ENCODE results near the gene ARHGEF9.

The ARHGEF9 gene

GRCh38 chrX:63740382-63740781, 44.6 kb downstream of the ARHGEF9 start:
- Histone ChIP-seq H3K9ac (ENCODE audit: insufficient read length) (no peak overlapping the region), H3K27ac (no peak overlapping the region), H3K9me3 (ENCODE audit: low read depth, low read length) (no peaks in the 10 kb centered on the region), H3K36me3 (ENCODE audit: insufficient read depth, low read length) (no peaks in the 10 kb centered on the region), H3K4me3 (no peak overlapping the region)
- no peak for DNase-seq (ENCODE audit: low read depth, low spot score)
- TF ChIP-seq POLR2AphosphoS5 (IDR thresholded peaks at IDR 0.05; ENCODE audit: borderline replicate concordance, low read depth, low read length) (no peak), FOXP2 (optimal IDR thresholded peaks at IDR 0.05; ENCODE audit: control extremely low read depth, extremely low read length, insufficient read depth) (no peak)

GRCh38 chrX:63739885-63740284, 45.1 kb downstream of the ARHGEF9 start:
- H3K9ac ChIP-seq (ENCODE audit: insufficient read length): no peak overlapping the region
- H3K27ac ChIP-seq: no peak overlapping the region
- H3K4me3 ChIP-seq: no peak overlapping the region
- H3K36me3 ChIP-seq (ENCODE audit: insufficient read depth, low read length): no peaks in the 10 kb centered on the region
- no peak for DNase-seq (ENCODE audit: low read depth, low spot score)
- TF ChIP-seq EZH2 (IDR thresholded peaks at IDR 0.05) (no peak), FOXP2 (optimal IDR thresholded peaks at IDR 0.05; ENCODE audit: control extremely low read depth, extremely low read length, insufficient read depth) (no peak), POLR2AphosphoS5 (IDR thresholded peaks at IDR 0.05; ENCODE audit: borderline replicate concordance, low read depth, low read length) (no peak)
- H3K9me3 ChIP-seq (ENCODE audit: low read depth, low read length): no peaks in the 10 kb centered on the region

GRCh38 chrX:63738696-63739095, 46.3 kb downstream of the ARHGEF9 start:
- no peak overlapping the region for H3K4me3 ChIP-seq
- TF ChIP-seq EZH2 (IDR thresholded peaks at IDR 0.05) (no peak), POLR2AphosphoS5 (IDR thresholded peaks at IDR 0.05; ENCODE audit: borderline replicate concordance, low read depth, low read length) (no peak), FOXP2 (optimal IDR thresholded peaks at IDR 0.05; ENCODE audit: control extremely low read depth, extremely low read length, insufficient read depth) (no peak)
- no peaks in the 10 kb centered on the region for H3K36me3 ChIP-seq (ENCODE audit: insufficient read depth, low read length)
- no peak for DNase-seq (ENCODE audit: low read depth, low spot score)
- no peaks in the 10 kb centered on the region for H3K9me3 ChIP-seq (ENCODE audit: low read depth, low read length)
- H3K27ac ChIP-seq: no peak overlapping the region
- no peak overlapping the region for H3K9ac ChIP-seq (ENCODE audit: insufficient read length)

GRCh38 chrX:63737131-63737921, 47.7 kb downstream of the ARHGEF9 start:
- no peak for DNase-seq (ENCODE audit: low read depth, low spot score)
- Histone ChIP-seq H3K36me3 (ENCODE audit: insufficient read depth, low read length) (no peaks in the 10 kb centered on the region), H3K27ac (no peak overlapping the region), H3K9me3 (ENCODE audit: low read depth, low read length) (no peaks in the 10 kb centered on the region), H3K4me3 (no peak overlapping the region), H3K9ac (ENCODE audit: insufficient read length) (no peak overlapping the region)
- TF ChIP-seq FOXP2 (optimal IDR thresholded peaks at IDR 0.05; ENCODE audit: control extremely low read depth, extremely low read length, insufficient read depth): no peak
- no peak for TF ChIP-seq EZH2 (IDR thresholded peaks at IDR 0.05)
- TF ChIP-seq POLR2AphosphoS5 (IDR thresholded peaks at IDR 0.05; ENCODE audit: borderline replicate concordance, low read depth, low read length): no peak

GRCh38 chrX:63735882-63736281, 49.1 kb downstream of the ARHGEF9 start:
- no peak overlapping the region for H3K4me3 ChIP-seq
- no peak overlapping the region for H3K27ac ChIP-seq
- H3K9ac ChIP-seq (ENCODE audit: insufficient read length): no peak overlapping the region
- TF ChIP-seq EZH2 (IDR thresholded peaks at IDR 0.05) (no peak), POLR2AphosphoS5 (IDR thresholded peaks at IDR 0.05; ENCODE audit: borderline replicate concordance, low read depth, low read length) (no peak), FOXP2 (optimal IDR thresholded peaks at IDR 0.05; ENCODE audit: control extremely low read depth, extremely low read length, insufficient read depth) (no peak)
- H3K9me3 ChIP-seq (ENCODE audit: low read depth, low read length): no peaks in the 10 kb centered on the region
- H3K36me3 ChIP-seq (ENCODE audit: insufficient read depth, low read length): no peaks in the 10 kb centered on the region
- no peak for DNase-seq (ENCODE audit: low read depth, low spot score)

GRCh38 chrX:63720293-63720692, 64.7 kb downstream of the ARHGEF9 start:
- no peaks in the 10 kb centered on the region; the same call in 1 of the 2 replicates for H3K36me3 ChIP-seq (ENCODE audit: insufficient read depth, low read length)
- H3K9ac ChIP-seq (ENCODE audit: insufficient read length): no peak overlapping the region
- no peak overlapping the region for H3K27ac ChIP-seq
- TF ChIP-seq EZH2 (IDR thresholded peaks at IDR 0.05): no peak
- no peak for TF ChIP-seq POLR2AphosphoS5 (IDR thresholded peaks at IDR 0.05; ENCODE audit: borderline replicate concordance, low read depth, low read length)
- no peak for TF ChIP-seq FOXP2 (optimal IDR thresholded peaks at IDR 0.05; ENCODE audit: control extremely low read depth, extremely low read length, insufficient read depth)
- H3K9me3 ChIP-seq (ENCODE audit: low read depth, low read length): no peaks in the 10 kb centered on the region
- no peak for DNase-seq (ENCODE audit: low read depth, low spot score)
- no peak overlapping the region for H3K4me3 ChIP-seq

GRCh38 chrX:63719633-63720032, 65.4 kb downstream of the ARHGEF9 start:
- H3K36me3 ChIP-seq (ENCODE audit: insufficient read depth, low read length): no peaks in the 10 kb centered on the region; the same call in 1 of the 2 replicates
- H3K9ac ChIP-seq (ENCODE audit: insufficient read length): no peak overlapping the region
- no peak overlapping the region for H3K27ac ChIP-seq
- TF ChIP-seq EZH2 (IDR thresholded peaks at IDR 0.05) (no peak), POLR2AphosphoS5 (IDR thresholded peaks at IDR 0.05; ENCODE audit: borderline replicate concordance, low read depth, low read length) (no peak), FOXP2 (optimal IDR thresholded peaks at IDR 0.05; ENCODE audit: control extremely low read depth, extremely low read length, insufficient read depth) (no peak)
- no peak for DNase-seq (ENCODE audit: low read depth, low spot score)
- H3K4me3 ChIP-seq: no peak overlapping the region
- H3K9me3 ChIP-seq (ENCODE audit: low read depth, low read length): no peaks in the 10 kb centered on the region

GRCh38 chrX:63718010-63718694, 66.9 kb downstream of the ARHGEF9 start:
- TF ChIP-seq POLR2AphosphoS5 (IDR thresholded peaks at IDR 0.05; ENCODE audit: borderline replicate concordance, low read depth, low read length) (no peak), EZH2 (IDR thresholded peaks at IDR 0.05) (no peak), FOXP2 (optimal IDR thresholded peaks at IDR 0.05; ENCODE audit: control extremely low read depth, extremely low read length, insufficient read depth) (no peak)
- Histone ChIP-seq H3K36me3 (ENCODE audit: insufficient read depth, low read length) (no peaks in the 10 kb centered on the region; the same call in 1 of the 2 replicates), H3K4me3 (no peak overlapping the region), H3K27ac (no peak overlapping the region), H3K9ac (ENCODE audit: insufficient read length) (no peak overlapping the region), H3K9me3 (ENCODE audit: low read depth, low read length) (no peaks in the 10 kb centered on the region)
- no peak for DNase-seq (ENCODE audit: low read depth, low spot score)

Data from SK-N-MC (cell line).